Keratinocyte (primary cell): ENCODE data around the gene SLC25A12. TPM values are rescaled to one million over a fixed set of nuclear protein-coding genes. Genes with fewer than 3 reads are reported as not detected.

Source experiments
- DNase-seq: peaks from one replicate; pipeline ENCODE4 v3.0.0-alpha.2; 2011; ENCODE audit warnings: low read depth, missing footprints, low spot score
- FAIRE-seq: peaks from 2 replicates; lab custom pipeline; 2011; peaks lifted over from hg19 to GRCh38; lab: Jason Lieb, UNC
- H2AFZ ChIP-seq: 2 replicates; pipeline ENCODE4 v1.6.0; 2012; ENCODE audit warnings: low read length, control low read depth, inconsistent platforms; ENCODE audit not compliant: control insufficient read depth
- H3K27ac ChIP-seq: 2 replicates; pipeline ENCODE4 v1.5.1; 2011; ENCODE audit warnings: low read length; ENCODE audit not compliant: control insufficient read depth, insufficient read depth
- H3K27me3 ChIP-seq: 3 replicates; pipeline ENCODE4 v1.6.0; 2011; ENCODE audit warnings: low read length; ENCODE audit not compliant: control insufficient read depth, insufficient read depth; ENCODE audit errors: extremely low read depth
- H3K36me3 ChIP-seq, 2 experiments: 2 replicates in 1 of 2; 3 replicates in 1 of 2; pipeline ENCODE4 v1.5.1; 2011; ENCODE audit warnings: low read length in 2 of 2, mild to moderate bottlenecking in 1 of 2; ENCODE audit not compliant: control insufficient read depth in 2 of 2, insufficient read depth in 2 of 2; ENCODE audit errors: extremely low read depth in 1 of 2
- H3K4me1 ChIP-seq: 3 replicates; pipeline ENCODE4 v1.5.1; 2011; ENCODE audit warnings: low read length; ENCODE audit not compliant: control insufficient read depth, insufficient read depth; ENCODE audit errors: extremely low read depth
- H3K4me2 ChIP-seq: 3 replicates; pipeline ENCODE4 v1.6.0; 2011; ENCODE audit warnings: low read depth, low read length; ENCODE audit not compliant: control insufficient read depth, insufficient read depth; ENCODE audit errors: extremely low read depth
- H3K4me3 ChIP-seq, 3 experiments: fragments of 200-600 bp in 1 of 3; sonication (generic) in 1 of 3; 2 replicates in 2 of 3; 3 replicates in 1 of 3; pipeline ENCODE4 v1.5.1; 2011 to 2016; ENCODE audit warnings: low read length in 3 of 3, mild to moderate bottlenecking in 3 of 3, control low read depth in 2 of 3, inconsistent platforms in 1 of 3, low read depth in 1 of 3, mixed read lengths in 1 of 3, mixed run types in 1 of 3, moderate library complexity in 1 of 3; ENCODE audit not compliant: control insufficient read depth in 2 of 3, insufficient read depth in 2 of 3; ENCODE audit errors: extremely low read depth in 1 of 3
- H3K79me2 ChIP-seq: 2 replicates; pipeline ENCODE4 v1.6.0; 2012; ENCODE audit warnings: low read length; ENCODE audit not compliant: control insufficient read depth, insufficient read depth
- H3K9ac ChIP-seq: 3 replicates; pipeline ENCODE4 v1.6.0; 2011; ENCODE audit warnings: low read length; ENCODE audit not compliant: control insufficient read depth, insufficient read depth; ENCODE audit errors: extremely low read depth
- H3K9me1 ChIP-seq: 3 replicates; pipeline ENCODE4 v1.6.0; 2011; ENCODE audit warnings: low read length; ENCODE audit not compliant: control insufficient read depth, insufficient read depth; ENCODE audit errors: extremely low read depth
- H3K9me3 ChIP-seq: 2 replicates; pipeline ENCODE4 v1.5.1; 2012; ENCODE audit warnings: low read depth, low read length; ENCODE audit not compliant: control insufficient read depth
- H4K20me1 ChIP-seq: 3 replicates; pipeline ENCODE4 v1.6.0; 2011; ENCODE audit warnings: low read length; ENCODE audit not compliant: control insufficient read depth, insufficient read depth; ENCODE audit errors: extremely low read depth
- EZH2 ChIP-seq: IDR thresholded peaks from one replicate; pipeline ENCODE4 v1.6.1; 2012; ENCODE audit warnings: inconsistent platforms, mild to moderate bottlenecking, low read length, moderate library complexity
- dilution Hi-C: fragments of 300-500 bp; cut with MboI; formaldehyde crosslinking; loops from one replicate; pipeline ENCODE4 v1.7.0; 2020; ENCODE audit warnings: low sequenced_read_pairs; ENCODE audit not compliant: extremely low pct_ligation_motif_present
- polyA plus RNA-seq, 5 experiments: library from polyadenylated mRNA; depleted of rRNA in 3 of 5; stranded (reverse) in 3 of 5; stranded (forward) in 1 of 5; unstranded in 1 of 5; fragments of >200 nt; gene quantifications; 1 replicate in 1 of 5; 2 replicates in 3 of 5; 3 replicates in 1 of 5; pipeline versions ENCODE4 v1.2.1 to v1.2.3, GENCODE V29; 2011 to 2012; ENCODE audit warnings: missing spikeins in 2 of 5, low read depth in 1 of 5, low replicate concordance in 1 of 5
- TF ChIP-seq, protein P1 (sequence below), 3 experiments: IDR thresholded peaks in 1 of 3; conservative IDR thresholded peaks in 1 of 3; optimal IDR thresholded peaks in 1 of 3; 2 replicates in 2 of 3; 3 replicates in 1 of 3; pipeline versions ENCODE3 to v1.5.1; 2011; ENCODE audit warnings: low read length in 3 of 3, mild to moderate bottlenecking in 3 of 3, moderate library complexity in 2 of 3, control low read depth in 1 of 3, inconsistent platforms in 1 of 3; ENCODE audit not compliant: insufficient read depth in 2 of 3; ENCODE audit errors: extremely low read depth in 1 of 3

The SLC25A12 gene
- polyA plus RNA-seq, 1 donor (not counting 4 experiments of a cell fraction or from before 2014, with no cell fraction given), result 27.7 TPM

DNA sequence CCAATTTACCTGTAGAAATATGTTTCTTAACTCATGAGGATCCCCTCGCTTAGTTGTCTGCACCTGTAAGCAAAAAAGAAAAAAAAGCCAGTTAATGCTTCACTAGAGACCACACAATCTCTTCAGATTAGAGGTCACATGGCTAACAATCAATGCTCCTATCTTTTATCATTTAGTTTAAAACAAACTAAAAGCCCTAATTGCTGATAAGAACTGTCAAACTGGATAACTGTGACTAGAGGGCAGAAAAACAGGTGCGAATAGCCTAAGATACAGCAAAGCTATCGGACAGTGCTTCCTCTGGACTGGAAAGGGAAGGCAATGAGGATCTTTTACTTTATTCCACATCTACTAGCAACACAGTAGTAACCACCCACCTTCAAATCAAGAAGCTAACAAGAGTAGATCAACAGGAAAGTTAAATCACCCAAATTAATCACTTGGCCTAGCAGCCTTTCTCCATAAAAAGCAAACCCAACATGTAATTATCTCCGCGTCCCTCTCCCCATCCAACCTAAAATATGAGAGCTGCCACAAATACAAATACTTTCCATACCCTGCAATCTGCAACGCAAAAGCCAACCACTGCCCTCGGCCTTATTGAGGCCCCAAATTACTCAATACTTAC, 734 bp downstream of the SLC25A12 start:
- Histone ChIP-seq H3K9ac (peak overlapping the region; percentile 88), H3K36me3 (no peaks in the 10 kb centered on the region), H4K20me1 (no peaks in the 10 kb centered on the region), H3K79me2 (peaks cover 9% of the 10 kb centered on the region), H2AFZ (peak overlapping the region; percentile 100), H3K9me1 (no peaks in the 10 kb centered on the region), H3K27me3 (no peaks in the 10 kb centered on the region), H3K4me2 (peak overlapping the region; percentile 98), H3K9me3 (no peaks in the 10 kb centered on the region), H3K27ac (peak overlapping the region; percentile 69), H3K4me3 (peak overlapping the region; percentile 92 to 100 (median 96)), H3K4me1 (peaks cover 16% of the 10 kb centered on the region)
- DNase-seq, result no peak
- peak; percentile 20 for FAIRE-seq
- TF ChIP-seq, protein P1, sequence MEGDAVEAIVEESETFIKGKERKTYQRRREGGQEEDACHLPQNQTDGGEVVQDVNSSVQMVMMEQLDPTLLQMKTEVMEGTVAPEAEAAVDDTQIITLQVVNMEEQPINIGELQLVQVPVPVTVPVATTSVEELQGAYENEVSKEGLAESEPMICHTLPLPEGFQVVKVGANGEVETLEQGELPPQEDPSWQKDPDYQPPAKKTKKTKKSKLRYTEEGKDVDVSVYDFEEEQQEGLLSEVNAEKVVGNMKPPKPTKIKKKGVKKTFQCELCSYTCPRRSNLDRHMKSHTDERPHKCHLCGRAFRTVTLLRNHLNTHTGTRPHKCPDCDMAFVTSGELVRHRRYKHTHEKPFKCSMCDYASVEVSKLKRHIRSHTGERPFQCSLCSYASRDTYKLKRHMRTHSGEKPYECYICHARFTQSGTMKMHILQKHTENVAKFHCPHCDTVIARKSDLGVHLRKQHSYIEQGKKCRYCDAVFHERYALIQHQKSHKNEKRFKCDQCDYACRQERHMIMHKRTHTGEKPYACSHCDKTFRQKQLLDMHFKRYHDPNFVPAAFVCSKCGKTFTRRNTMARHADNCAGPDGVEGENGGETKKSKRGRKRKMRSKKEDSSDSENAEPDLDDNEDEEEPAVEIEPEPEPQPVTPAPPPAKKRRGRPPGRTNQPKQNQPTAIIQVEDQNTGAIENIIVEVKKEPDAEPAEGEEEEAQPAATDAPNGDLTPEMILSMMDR (optimal IDR thresholded peaks at IDR 0.05 in 1 of 3, IDR thresholded peaks at IDR 0.05 in 1 of 3, conservative IDR thresholded peaks at IDR 0.05 in 1 of 3; ENCODE audit: extremely low read depth in 1 of 3, insufficient read depth in 2 of 3, low read length in 3 of 3), result no peak
- TF ChIP-seq EZH2, result no peak
- dilution Hi-C loops, result no loop called here

DNA sequence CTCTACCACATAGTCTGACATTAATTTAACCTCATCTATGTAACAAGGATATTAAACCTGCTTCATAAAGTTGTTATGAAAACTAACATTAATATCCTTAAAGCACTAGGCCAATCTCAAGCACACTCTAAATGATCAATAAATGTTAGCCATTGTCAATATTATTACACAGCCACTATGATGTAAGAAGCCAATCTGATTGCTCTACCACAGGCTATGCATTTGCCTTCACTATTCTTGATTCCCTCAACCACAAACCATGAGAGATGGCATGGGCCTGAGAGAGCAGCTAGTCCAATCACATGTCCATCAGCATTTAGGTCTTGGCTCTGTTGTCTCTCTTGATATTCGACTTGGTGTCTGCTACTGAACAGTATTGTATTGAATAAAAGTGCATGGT, 4.2 kb downstream of the SLC25A12 start:
- H3K27me3 ChIP-seq, result no peaks in the 10 kb centered on the region
- TF ChIP-seq EZH2, result no peak
- TF ChIP-seq, protein P1 (optimal IDR thresholded peaks at IDR 0.05 in 1 of 3, IDR thresholded peaks at IDR 0.05 in 1 of 3, conservative IDR thresholded peaks at IDR 0.05 in 1 of 3; ENCODE audit: extremely low read depth in 1 of 3, insufficient read depth in 2 of 3, low read length in 3 of 3), result no peak
- H3K4me3 ChIP-seq, result no peak overlapping the region
- no peak overlapping the region for H3K27ac ChIP-seq
- peaks cover 13% of the 10 kb centered on the region for H3K4me1 ChIP-seq
- no peak overlapping the region for H3K9ac ChIP-seq
- dilution Hi-C loops, result no loop called here
- no peaks in the 10 kb centered on the region for H3K9me1 ChIP-seq
- DNase-seq, result no peak
- no peak overlapping the region for H3K4me2 ChIP-seq
- no peaks in the 10 kb centered on the region for H4K20me1 ChIP-seq
- no peak overlapping the region for H2AFZ ChIP-seq
- no peaks in the 10 kb centered on the region for H3K9me3 ChIP-seq
- FAIRE-seq, result no peak
- peaks cover 9% of the 10 kb centered on the region for H3K79me2 ChIP-seq
- H3K36me3 ChIP-seq, result no peaks in the 10 kb centered on the region
